Measurements from ENCODE around the gene OCIAD2. TPM values are rescaled to one million over a fixed set of nuclear protein-coding genes. Genes with fewer than 3 reads are reported as not detected.

Gene OCIAD2
- total and polyA plus RNA-seq, 2 of the 4 experiments (the other 2 are of a cell fraction): 16.5 to 21.4 TPM

- peaks cover 11% of the 10 kb centered on the region for H3K27me3 ChIP-seq (ENCODE audit: control insufficient read depth, insufficient read depth, low read length)
- 47% methylated on average over 3 of the region's 6 CpGs; no CpG with 5 or more reads in 1 of the 2 experiments for WGBS, 2 experiments (ENCODE audit: extremely low coverage in 2 of 2, insufficient read length in 1 of 2)
- no peak overlapping the region for H3K23ac ChIP-seq (ENCODE audit: low read depth, low read length)
- ATAC-seq (ENCODE audit: low read depth): no peak
- H3K18ac ChIP-seq (ENCODE audit: low read depth, low read length): no peak overlapping the region
- H4K91ac ChIP-seq (ENCODE audit: insufficient read depth, low read depth, low read length): no peak overlapping the region
- ChIA-PET CTCF (interaction anchor here (0.6 kb wide), 3 partner anchors 12 to 318 kb away, joined by 3 to 4 read pairs (median 3); no protein-coding TSS in a partner anchor), POLR2A (ENCODE audit: unreplicated experiment) (no interaction called here)
- no peak overlapping the region for H3K9ac ChIP-seq (ENCODE audit: low read depth, low read length)
- no peak overlapping the region for H3K4me2 ChIP-seq (ENCODE audit: low read depth, low read length)
- intact Hi-C loops (cut with micrococcal nuclease) (no loop called here), dilution Hi-C loops (cut with HindIII; ENCODE audit: low sequenced_read_pairs, unreplicated experiment) (no loop called here), in situ Hi-C loops (cut with MboI; ENCODE audit: low sequenced_read_pairs) (no loop called here)
- no peaks in the 10 kb centered on the region for H3K4me1 ChIP-seq (ENCODE audit: control insufficient read depth, insufficient read depth, low read length)
- H3K9me3 ChIP-seq (ENCODE audit: control insufficient read depth, insufficient read depth, low read length): no peaks in the 10 kb centered on the region
- no peak overlapping the region for H2AFZ ChIP-seq (replicated peaks; ENCODE audit: low read length, poor library complexity)
- no peak overlapping the region for H2BK20ac ChIP-seq (ENCODE audit: low read depth, low read length)
- no peaks in the 10 kb centered on the region for H3K79me1 ChIP-seq (ENCODE audit: low read depth in 1 of 2, low read length in 2 of 2)
- no peaks in the 10 kb centered on the region for H4K20me1 ChIP-seq (ENCODE audit: insufficient read depth, low read length)
- no peak overlapping the region for H3K14ac ChIP-seq (replicated peaks; ENCODE audit: low read depth, low read length)
- H2BK15ac ChIP-seq (ENCODE audit: low read depth, low read length): no peak overlapping the region
- no peak for DNase-seq
- H2BK120ac ChIP-seq (ENCODE audit: low read depth, low read length): no peak overlapping the region
- no peak overlapping the region for H2BK5ac ChIP-seq (ENCODE audit: low read depth, low read length, poor library complexity, severe bottlenecking)
- H3K9me1 ChIP-seq (ENCODE audit: insufficient read depth, low read length): no peaks in the 10 kb centered on the region
- BruUV-seq (replicated peaks): no TSS peak
- no peak for TF ChIP-seq RCOR1 (IDR thresholded peaks at IDR 0.05; ENCODE audit: insufficient replicate concordance, low read length)
- TF ChIP-seq MAZ (IDR thresholded peaks at IDR 0.05; ENCODE audit: borderline replicate concordance, low read depth, low read length): no peak
- TF ChIP-seq POLR2A (IDR thresholded peaks at IDR 0.05; ENCODE audit: low read depth, low read length): no peak
- no peak for TF ChIP-seq NFE2L2 (IDR thresholded peaks at IDR 0.05; ENCODE audit: low read depth, low read length)
- TF ChIP-seq FOS (IDR thresholded peaks at IDR 0.05; ENCODE audit: low read depth, low read length): no peak
- no peak for TF ChIP-seq BHLHE40 (IDR thresholded peaks at IDR 0.05; ENCODE audit: low read depth, low read length)
- no peak for TF ChIP-seq MAFK (IDR thresholded peaks at IDR 0.05; ENCODE audit: low read depth, low read length)
- no peak for TF ChIP-seq CEBPB (IDR thresholded peaks at IDR 0.05; ENCODE audit: low read depth, low read length)
- no peak for TF ChIP-seq ELK1 (IDR thresholded peaks at IDR 0.05; ENCODE audit: borderline replicate concordance, low read depth, low read length)
- no peak for TF ChIP-seq CHD1 (IDR thresholded peaks at IDR 0.05; ENCODE audit: low read depth, low read length)
- no peak for TF ChIP-seq RFX5 (IDR thresholded peaks at IDR 0.05; ENCODE audit: low read depth, low read length)
- no peak for TF ChIP-seq CTCF (conservative IDR thresholded peaks at IDR 0.05; ENCODE audit: low read depth, low read length)
- TF ChIP-seq MXI1 (IDR thresholded peaks at IDR 0.05; ENCODE audit: borderline replicate concordance, low read depth, low read length): no peak
- TF ChIP-seq RAD21 (IDR thresholded peaks at IDR 0.05; ENCODE audit: low read length): no peak
- no peak for TF ChIP-seq USF2 (IDR thresholded peaks at IDR 0.05; ENCODE audit: low read depth, low read length)
- no peak for TF ChIP-seq SMC3 (IDR thresholded peaks at IDR 0.05; ENCODE audit: low read depth, low read length)
- H4K5ac ChIP-seq (ENCODE audit: low read depth, low read length): no peak overlapping the region
- H4K8ac ChIP-seq (ENCODE audit: low read depth in 2 of 2, low read length in 2 of 2): no peak overlapping the region
- H3K27ac ChIP-seq (ENCODE audit: insufficient read depth, low read length): no peak overlapping the region
- no peak overlapping the region for H3K56ac ChIP-seq (ENCODE audit: extremely low read depth, insufficient read depth, low read length)
- no peak overlapping the region for H3K4ac ChIP-seq (ENCODE audit: low read depth, low read length)
- no peak overlapping the region for H2AK5ac ChIP-seq (ENCODE audit: low read depth, low read length)
- no peaks in the 10 kb centered on the region for H3K36me3 ChIP-seq (ENCODE audit: control insufficient read depth, insufficient read depth, low read length)
- no peak overlapping the region for H2AK9ac ChIP-seq (replicated peaks; ENCODE audit: low read depth, low read length, poor library complexity)
- H3K4me3 ChIP-seq (ENCODE audit: insufficient read depth, low read depth, low read length): no peak overlapping the region
Observed at GRCh38 chr4:48944756-48945241, 38.2 kb upstream of the OCIAD2 start.
